NCI-H510A (cell line): ENCODE data around the gene POLR3GL.
"Not testable (repeated sequence)": the region's sequence is repeated elsewhere in the genome, so short reads cannot be mapped to it uniquely, and the experiment has no call there.

ENCODE experiments used
- DNase-seq: peaks from one replicate; lab custom pipeline; 2025; lab: John Stamatoyannopoulos, UW

Gene POLR3GL

DNA sequence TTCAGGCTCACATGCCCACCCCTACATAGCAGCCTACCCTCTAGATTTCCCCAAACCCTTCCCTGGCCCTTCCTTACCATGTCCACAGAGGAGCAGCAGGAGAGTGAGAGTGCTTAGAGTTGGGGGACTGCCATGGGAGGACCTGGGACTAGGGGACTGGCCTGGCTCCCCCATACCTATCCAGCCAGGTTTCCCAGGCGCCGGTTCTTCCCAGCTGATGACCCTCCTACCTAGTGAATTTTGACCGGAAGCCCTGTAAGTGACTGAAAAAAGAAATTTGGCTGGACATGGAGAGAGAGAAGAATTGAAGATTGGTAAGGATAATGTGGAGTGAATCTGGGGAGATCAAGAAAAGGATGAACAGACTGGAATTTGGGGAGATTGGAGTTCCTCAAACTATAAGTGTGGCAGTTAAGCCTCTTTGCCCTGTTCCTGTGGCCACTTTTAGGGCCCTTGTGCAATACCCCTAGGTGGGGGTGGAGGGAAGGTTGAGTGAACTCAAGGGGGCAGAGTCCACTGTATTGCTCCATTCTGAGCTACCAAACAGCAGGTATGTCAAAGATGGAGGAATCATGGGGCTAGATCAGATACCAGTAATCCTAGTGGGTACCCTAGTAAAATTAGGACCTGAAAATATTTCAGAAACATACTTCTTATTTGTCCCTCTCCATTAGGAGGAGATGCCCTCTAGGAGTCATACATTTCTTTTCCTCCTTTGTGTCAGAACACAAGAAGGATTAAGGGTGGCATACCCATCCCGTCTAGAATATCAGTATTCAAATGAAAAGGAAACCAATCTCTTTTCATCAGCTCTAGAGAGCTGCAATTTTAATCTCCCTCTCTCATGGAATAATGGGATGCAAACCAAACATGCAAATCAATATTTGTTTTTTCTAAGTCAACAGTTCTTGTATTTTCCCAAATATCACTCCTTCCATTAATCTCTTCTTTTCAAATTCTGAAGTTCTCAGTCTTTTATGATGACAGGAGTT lies 55.9 kb downstream of the POLR3GL start:
- no peak for DNase-seq

DNA sequence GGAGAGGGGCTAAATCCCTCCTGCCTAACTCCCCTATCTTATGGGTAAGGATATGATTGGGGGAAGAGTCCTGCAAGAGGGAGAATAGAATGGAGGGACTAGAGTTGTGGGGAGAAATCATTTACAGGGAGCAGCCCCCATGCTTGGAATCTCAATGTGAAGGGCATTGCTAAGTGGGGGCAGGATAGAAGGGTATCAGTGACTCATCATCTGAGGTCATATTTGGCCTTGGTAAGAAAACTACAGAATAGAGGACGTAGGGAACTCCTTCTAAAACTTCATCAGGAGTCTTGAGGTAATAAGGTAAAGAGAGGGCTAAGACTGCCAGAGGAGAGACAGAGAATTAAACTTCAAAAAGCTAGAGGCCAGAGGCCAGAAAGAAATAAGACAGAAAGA lies 56.6 kb downstream of the POLR3GL start:
- no peak for DNase-seq

DNA sequence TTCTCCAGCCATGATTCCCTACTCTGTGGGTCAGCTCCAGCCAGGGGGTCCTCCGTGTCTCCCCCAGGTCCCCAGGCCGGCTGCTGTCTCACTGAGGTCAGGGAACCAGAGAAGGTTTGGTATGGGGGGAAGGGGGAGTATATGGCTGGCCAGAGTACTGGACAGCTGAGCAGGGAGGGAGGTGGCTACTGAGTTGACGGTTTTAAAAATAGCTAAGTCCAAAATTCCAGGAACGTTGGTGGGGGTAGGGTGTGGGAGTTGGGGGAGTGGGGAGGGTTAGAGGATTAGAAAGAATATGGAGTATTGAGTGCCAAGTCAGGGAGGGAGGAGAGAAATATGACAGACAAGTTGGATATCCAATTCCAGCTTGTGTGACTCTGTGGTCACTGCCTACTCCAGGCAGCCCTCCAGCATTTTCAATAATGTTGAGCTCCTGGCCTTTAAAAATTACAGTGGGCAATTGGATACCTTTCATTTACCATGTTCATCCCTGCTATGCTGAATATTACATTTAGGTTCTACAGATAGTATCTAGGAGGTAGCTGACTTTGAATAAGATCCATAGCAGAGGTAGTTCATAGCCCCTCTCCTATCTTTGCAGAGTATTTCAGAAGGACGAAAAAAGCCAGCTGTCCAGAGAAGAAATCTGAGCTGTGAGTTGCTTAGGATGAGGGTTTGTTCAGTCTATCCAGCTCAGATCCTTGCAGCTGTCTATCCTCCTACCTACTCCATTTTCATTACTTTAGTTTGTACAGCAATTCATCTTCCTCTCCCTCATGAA lies 57.3 kb downstream of the POLR3GL start, which contains the start of gene HJV:
Gene HJV, minus strand, starts transcription at position 114 of the 781 bp plus-strand sequence. CDS start 1,504 bp downstream, outside the sequence.
- no peak for DNase-seq

GRCh38 chr1:146022403-146023127 lies 58.1 kb downstream of the POLR3GL start:
- no peak for DNase-seq

- not testable (repeated sequence) for DNase-seq
Measured at GRCh38 chr1:146025787-146026495, 61.5 kb downstream of the POLR3GL start.

DNA sequence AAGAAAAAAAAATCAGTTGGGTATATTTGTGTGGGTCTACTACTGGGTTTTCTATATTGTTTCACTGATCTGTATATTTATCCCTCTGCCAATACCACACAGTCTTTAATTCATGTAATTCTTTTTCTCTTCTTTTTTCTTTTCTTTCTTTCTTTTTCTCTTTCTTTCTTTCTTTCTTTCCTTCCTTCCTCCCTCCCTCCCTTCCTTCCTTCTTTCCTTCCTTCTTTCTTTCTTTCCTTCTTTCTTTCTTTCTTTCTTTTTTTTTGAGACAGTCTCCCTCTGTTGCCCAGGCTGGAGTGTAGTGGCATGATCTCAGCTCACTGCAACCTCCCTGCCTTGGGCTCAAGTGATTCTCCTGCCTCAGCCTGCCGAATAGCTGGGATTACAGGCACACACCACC lies 62.2 kb downstream of the POLR3GL start:
- not testable (repeated sequence) for DNase-seq
